GM21447 (cell line): ENCODE data around the gene SEC61A1.

ENCODE experiments used
- ATAC-seq: cut with Tn5 transposase; IDR thresholded peaks from one replicate; pipeline ENCODE4 v1.9.1; 2021; ENCODE audit not compliant: unreplicated experiment

SEC61A1 gene

GRCh38 chr3:128077202-128077624 is 25.0 kb downstream of the SEC61A1 start:
- ATAC-seq, result no peak

GRCh38 chr3:128077665-128078064 is 25.4 kb downstream of the SEC61A1 start:
- ATAC-seq, result no peak

GRCh38 chr3:128078322-128078721 is 26.1 kb downstream of the SEC61A1 start:
- no peak for ATAC-seq

GRCh38 chr3:128078875-128079274 is 26.6 kb downstream of the SEC61A1 start:
- ATAC-seq, result no peak

GRCh38 chr3:128079823-128080222 is 27.6 kb downstream of the SEC61A1 start:
- no peak for ATAC-seq

- ATAC-seq, result no peak
Observed at GRCh38 chr3:128080323-128081080, 28.3 kb downstream of the SEC61A1 start.

- no peak for ATAC-seq
Observed at GRCh38 chr3:128081226-128081625, 29.0 kb downstream of the SEC61A1 start.

GRCh38 chr3:128081846-128082245 is 29.6 kb downstream of the SEC61A1 start:
- no peak for ATAC-seq

GRCh38 chr3:128082546-128082945 is 30.3 kb downstream of the SEC61A1 start:
- no peak for ATAC-seq

GRCh38 chr3:128083396-128083795 is 31.2 kb downstream of the SEC61A1 start:
- no peak for ATAC-seq

- ATAC-seq, result no peak
Observed at GRCh38 chr3:128083980-128084674, 31.9 kb downstream of the SEC61A1 start.

GRCh38 chr3:128084675-128085021 is 32.4 kb downstream of the SEC61A1 start:
- no peak for ATAC-seq

GRCh38 chr3:128089135-128089534 is 36.9 kb downstream of the SEC61A1 start:
- no peak for ATAC-seq

- ATAC-seq, result no peak
Observed at GRCh38 chr3:128091586-128091985, 39.3 kb downstream of the SEC61A1 start.

GRCh38 chr3:128094295-128095151 is 42.3 kb downstream of the SEC61A1 start:
- no peak for ATAC-seq

GRCh38 chr3:128095222-128095703 is 43.0 kb downstream of the SEC61A1 start:
- peak; percentile 87 for ATAC-seq

GRCh38 chr3:128098234-128098633 is 46.0 kb downstream of the SEC61A1 start:
- ATAC-seq, result no peak

- ATAC-seq, result no peak
Observed at GRCh38 chr3:128100161-128100560, 47.9 kb downstream of the SEC61A1 start.

- ATAC-seq, result no peak
Observed at GRCh38 chr3:128100638-128101037, 48.4 kb downstream of the SEC61A1 start.

GRCh38 chr3:128103136-128103676 is 51.0 kb downstream of the SEC61A1 start:
- ATAC-seq, result no peak

GRCh38 chr3:128107834-128108233 is 55.6 kb downstream of the SEC61A1 start:
- ATAC-seq, result no peak
